GM18507 (cell line): ENCODE measurements around the gene DBN1.

Experiments used
- DNase-seq: peaks from one replicate; pipeline ENCODE4 v3.0.0; 2011; ENCODE audit warnings: low read depth; ENCODE audit not compliant: insufficient read length; ENCODE audit errors: extremely low spot score
- FAIRE-seq: peaks from 2 replicates; lab custom pipeline; 2011; peaks lifted over from hg19 to GRCh38; lab: Jason Lieb, UNC

DBN1 gene

DNA sequence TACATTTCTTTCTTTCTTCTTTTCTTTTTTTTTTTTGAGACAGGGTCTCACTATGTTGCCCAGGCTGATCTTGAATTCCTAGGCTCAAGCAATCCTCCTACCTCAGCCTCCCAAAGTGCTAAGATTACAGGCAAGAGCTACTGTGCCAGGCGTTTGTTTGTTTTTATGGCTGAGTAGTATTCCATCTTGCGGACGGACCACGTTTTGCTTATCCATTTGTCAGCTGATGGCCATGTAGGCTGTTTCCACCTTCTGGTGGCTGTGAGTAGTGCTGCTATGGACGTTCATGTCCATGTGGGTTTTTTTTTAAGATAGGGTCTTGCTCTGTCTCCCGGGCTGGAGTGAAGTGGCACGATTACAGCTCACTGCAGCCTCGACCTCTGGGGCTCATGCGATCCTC lies 33.7 kb upstream of the DBN1 start:
- DNase-seq, result no peak
- FAIRE-seq, result peak; percentile 39

DNA sequence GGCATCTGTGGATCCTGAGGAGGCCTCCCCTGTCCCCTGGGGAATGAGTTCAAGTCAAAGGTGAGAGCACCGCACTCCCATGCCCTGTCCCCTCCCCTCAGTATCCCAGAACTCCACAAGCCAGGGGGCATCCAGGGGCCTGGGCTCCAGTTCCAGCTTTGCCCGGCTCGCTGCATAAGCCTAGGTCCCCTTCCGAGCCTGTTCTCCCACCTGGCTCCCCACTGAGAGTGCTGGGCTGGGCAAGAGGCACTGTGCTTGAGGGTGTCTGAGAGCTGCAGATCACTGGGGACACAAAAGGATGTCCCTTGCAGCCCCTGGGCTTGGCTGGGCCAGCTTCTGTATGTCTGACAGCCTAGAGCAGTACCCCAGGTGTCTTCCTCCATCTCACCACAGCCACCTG lies 31.6 kb upstream of the DBN1 start:
- FAIRE-seq (no peak), DNase-seq (no peak)

DNA sequence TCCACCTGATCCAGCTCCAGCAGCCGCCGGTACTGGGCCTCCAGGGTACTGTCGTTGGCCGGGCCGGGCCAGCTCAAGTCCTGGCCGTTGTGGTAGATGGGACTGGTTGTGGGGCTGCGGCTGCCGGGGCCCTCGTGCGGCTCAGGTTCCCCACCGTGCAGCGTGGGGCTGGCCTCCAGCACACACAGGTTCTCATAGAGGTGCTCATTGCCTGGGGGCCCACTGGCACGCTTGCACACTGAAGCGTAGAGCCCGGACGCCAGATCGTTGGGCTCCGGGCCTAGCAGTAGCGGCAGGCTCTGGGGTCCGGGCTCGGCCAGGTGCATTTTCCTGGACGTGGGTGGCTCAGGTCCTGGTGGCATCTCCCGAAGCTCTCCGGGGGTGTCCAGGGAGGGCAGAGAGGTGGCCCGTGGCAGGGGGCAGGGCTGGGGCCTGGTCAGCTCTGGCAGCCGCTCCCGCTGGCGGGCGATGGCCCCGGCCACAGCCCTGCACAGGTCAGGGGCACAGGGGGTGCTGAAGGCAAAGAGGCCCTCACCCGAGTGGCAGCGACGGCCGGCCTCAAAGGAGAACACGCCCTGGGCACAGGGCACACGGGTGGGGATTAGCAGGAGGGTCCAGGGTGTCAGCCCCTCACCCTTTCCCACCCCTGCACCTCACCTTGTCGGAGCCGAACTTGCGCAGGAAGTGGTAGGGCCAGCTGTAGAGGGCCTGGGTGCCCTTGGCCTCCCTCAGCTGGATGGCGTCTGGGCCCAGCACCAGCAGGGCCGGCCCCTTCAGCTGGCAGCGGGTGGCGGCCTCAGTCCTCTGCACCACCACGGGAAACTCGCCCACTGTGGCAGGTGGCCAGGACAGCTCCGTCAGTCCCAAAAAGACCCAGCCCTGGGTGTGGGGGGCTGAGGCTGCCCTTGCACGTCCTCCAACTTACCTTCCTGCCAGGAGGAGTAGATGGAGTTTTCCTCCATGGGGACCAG lies 30.9 kb upstream of the DBN1 start:
- DNase-seq (no peak), FAIRE-seq (no peak)

DNA sequence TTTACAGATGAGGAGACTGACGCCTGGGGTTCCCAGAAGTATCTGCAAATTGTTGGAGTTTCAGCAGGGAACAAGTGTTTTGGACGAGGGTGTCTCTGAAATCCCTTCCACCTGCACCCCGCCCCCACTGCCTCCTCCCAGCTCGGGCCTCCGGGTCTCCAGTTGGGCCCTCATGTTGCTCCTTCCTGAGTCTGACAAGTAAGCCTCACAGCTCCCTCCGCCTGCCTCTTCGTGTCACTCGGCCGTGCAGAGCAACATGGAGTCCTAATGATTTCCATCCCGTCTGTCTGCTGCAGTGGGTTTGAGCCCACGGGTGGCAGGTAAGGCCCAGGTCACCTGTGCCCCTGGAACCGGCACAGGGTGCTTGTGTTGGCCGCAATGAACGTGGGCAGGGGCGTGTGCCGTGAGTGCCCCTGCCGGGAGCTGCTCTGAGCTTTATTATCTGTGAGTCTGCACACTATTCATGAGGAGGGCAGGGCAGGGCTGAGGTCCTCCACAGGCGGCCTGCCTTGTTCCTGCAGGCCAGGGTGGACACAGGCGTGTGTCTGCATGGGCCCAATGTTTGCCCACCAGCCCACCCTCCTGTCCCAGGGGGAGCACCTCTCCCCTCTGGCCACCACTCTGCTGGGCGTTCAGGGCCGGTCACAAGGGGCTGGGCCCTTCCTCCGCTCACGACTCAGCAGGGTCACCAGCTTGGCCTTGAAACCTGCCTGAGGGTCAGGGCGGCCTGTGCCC lies 30.1 kb upstream of the DBN1 start:
- FAIRE-seq (no peak), DNase-seq (no peak)

DNA sequence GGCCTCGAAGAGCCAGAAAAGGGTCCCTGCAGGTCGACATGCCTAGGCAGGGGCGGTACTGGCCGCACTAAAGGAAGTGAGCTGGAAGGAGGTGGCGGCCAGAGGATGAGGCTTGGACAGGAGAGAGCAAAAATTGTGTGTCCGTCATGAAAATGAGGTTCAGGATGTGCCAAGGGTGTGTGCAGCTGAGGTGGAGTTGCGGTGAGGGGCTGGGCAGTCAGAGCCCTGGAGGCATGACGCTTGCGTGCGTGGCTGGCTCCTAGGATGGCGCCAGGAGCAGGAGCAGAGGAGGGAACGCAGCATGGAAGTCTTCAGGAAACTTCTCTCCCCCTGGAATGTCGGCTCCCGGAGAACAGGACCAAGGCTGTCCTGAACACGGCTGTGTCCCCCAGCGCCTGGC lies 29.5 kb upstream of the DBN1 start:
- FAIRE-seq (no peak), DNase-seq (no peak)

DNA sequence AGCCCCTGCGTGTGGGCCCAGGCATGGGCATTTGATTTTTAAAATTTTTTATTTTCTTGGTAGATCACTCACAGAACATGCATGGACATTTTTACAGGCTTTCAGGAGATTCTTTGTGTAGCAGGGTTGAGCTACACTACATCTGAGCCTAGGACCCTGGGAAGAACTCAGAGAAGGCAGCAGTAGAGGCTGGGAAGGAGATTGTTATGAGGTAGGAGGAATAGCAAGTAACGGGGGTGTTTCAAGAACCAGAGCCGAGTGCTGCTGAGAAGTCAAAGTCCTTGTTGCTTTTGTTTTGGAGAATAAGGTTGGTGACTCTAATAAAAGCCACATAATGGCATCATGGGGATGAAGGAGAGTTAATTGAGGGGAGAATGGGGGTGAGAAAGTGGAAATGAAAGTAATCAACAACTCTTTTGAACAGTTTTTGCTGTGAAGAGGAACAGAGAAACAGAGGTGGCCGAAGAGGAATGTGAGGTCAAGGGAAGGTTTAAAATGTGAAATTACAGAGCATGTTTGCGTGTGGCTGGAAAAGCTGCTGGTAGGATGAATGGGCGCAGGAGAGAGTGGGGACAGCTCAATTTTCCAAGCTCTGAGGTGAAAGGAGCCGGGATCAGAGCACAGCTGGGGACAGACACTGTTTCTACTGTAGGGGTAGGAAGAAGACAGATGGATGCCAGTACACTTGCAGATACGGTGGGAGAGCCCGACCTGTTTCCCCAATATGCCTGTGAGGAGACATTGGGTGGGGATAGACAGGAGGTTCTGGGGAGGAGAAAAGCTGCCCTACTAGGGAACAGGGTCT lies 28.6 kb upstream of the DBN1 start:
- FAIRE-seq (peak; percentile 88), DNase-seq (no peak)

DNA sequence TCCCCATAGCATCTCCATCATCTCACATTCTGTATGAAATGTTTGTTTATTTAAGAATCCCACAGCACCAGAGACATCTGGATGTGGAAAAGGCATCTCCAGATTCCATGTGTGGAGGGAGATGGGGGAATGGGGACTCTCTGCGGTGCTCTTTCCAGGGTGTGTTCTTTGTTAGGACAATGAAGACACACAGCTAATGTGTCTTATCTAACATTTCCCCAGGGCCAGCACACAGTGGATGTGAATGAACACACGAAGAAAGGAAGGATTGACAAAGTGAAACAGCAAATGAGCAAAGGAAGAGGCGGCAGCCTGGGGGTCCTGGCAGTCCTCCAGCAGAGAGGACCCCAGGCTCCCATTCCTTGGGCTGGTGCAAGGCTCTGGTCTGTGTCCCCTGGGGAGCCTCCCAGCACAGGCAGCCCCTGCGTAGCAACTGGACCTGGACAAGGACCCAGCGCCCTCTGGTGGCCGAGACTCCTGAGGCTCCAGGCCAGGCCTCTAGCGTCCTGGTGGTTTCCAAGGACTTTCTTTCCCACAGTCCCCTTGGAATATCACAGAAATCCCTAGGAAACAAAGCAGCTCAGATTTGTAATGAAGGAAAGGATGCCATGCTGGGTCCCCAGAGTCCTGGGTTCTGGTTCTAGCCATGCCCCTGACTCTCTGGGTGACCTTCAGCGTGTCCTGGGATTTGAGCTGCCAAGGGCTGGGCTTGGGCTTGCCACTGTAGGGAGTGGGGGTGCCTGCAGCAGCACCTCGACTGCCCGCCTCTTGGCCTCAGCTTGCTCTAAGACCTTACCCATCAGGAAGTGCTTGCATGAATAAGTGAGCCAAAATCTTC lies 27.5 kb upstream of the DBN1 start:
- DNase-seq (no peak), FAIRE-seq (peak; percentile 78)

- no peak for DNase-seq
- no peak for FAIRE-seq
Observed at GRCh38 chr5:177499842-177500241, 26.4 kb upstream of the DBN1 start.

DNA sequence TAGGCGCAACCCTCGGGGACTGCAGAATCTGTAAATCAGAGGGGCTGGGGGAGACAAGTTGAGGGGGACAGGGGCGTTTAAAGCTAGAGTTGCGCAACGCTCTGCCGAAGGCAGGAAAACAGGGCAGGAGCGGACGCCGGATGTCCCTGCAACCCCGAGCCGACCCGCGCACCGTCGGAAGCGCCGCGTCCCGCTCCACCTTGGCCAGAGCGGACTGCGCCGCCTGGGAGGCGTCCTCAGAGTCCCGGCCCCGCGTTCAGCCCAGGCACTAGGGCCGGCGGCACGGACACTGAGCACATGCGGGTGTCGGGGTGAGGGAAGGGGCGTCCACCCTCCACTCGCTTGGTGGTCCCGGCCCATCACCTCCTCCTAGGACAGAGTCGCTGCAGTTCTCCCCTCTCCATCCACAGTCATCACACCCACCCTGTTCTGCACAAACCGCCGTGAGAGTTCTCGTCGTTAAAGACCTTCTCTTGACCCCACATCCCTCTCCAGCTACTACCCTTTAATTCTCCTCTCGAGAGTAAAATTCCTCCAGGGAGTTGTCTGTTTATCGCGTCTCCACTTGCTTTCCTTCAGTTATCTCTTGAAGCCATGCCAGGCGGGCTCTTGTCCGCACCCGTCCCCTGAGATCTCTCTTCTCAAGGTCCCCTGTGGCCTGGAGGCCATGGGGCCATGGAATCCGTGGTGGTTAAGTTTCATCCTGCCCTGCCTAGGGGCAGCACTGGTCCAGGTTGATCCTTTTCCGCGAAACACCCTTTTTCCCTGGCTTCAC lies 24.8 kb upstream of the DBN1 start:
- FAIRE-seq (no peak), DNase-seq (no peak)

- DNase-seq (peak; percentile 95), FAIRE-seq (peak; percentile 95)
Observed at GRCh38 chr5:177497292-177498012, 24.0 kb upstream of the DBN1 start, which contains the start of gene PDLIM7. Gene PDLIM7 (minus strand): TSS chr5:177497604. CDS start chr5:177496512, 1,092 bp downstream.

GRCh38 chr5:177496727-177497291 lies 23.4 kb upstream of the DBN1 start:
- DNase-seq (no peak), FAIRE-seq (no peak)

- DNase-seq (no peak), FAIRE-seq (no peak)
Observed at GRCh38 chr5:177496070-177496726, 22.8 kb upstream of the DBN1 start.

DNA sequence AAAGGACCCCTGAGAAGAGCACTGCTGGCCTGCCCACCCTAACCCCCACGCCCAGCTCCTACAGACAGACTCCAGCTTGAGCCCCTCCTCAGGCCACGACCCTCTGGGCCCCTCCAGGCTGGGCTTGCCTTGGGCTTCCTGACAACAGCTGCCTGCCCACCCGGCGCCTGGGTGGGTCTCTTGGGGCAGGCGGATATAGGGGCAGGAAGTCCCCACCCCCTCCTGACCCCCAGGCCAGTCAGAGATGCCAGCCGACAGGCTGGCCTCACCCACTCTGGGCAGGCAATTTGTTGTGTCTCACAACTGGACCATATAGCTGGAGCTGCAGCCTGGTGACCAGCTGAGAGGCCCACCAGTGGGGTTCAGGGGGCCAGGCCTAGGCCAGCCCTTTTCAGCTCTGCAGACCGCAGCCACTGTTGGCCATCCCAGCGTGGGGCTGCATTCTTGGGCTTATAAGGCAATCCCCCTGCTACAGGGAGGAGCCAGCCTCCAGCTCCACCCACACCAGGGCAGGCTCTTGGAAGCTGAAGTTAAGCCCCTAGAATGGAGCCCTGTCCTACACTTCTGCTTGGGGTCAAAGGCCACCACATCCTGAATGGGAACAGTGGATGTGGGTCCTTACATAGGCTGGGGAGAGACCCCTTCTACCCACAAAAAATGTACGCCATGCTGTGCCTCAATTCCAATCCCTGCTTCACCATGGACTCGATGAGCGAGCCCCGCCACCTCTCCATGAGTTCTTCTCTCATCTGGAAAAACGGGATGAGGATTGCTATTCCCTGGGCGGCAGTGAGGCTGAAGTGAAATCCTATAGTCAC lies 22.0 kb upstream of the DBN1 start:
- DNase-seq (no peak), FAIRE-seq (no peak)

DNA sequence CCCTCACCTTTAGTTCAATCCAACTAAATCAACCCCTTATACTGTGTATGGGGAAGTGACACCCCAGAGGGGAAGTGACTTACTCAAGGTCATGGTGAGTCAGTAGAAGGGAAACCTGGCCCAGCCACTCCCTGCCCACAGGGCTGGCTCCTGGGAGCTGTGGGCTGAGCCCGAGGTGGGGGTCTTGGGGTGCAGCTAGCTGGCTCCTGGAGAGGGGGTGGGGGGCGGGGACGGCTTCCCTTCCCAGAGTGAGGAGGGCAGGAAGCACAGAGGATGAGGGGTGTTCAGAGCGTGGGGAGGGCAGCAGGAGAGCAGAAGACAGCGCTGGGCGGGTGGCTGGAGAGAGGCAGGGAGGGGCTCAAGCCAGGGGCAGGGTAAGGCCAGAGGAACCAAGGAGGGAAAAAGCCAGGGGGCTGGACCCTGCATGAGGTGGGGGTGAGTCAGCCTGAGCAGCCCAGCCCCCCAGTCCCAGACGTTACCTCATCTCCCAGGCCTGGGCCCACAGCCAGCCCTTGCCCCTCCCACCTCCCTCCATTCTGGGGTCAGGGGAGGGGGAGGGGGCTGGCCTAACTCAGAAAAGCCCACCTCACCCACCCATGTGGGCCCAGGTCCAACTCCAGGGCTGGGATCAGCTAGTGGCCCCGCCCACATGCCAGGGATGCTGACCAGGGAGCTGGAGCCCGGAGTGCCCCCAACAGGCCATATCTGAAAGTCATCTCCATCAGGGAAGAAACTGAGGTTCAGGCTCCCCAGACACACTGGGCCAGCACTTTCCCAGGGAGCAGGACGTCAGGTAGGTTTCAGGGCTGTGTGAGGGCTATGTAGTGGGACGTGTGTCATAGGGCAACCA lies 21.1 kb upstream of the DBN1 start:
- DNase-seq (no peak), FAIRE-seq (peak; percentile 38)

GRCh38 chr5:177493795-177494345 lies 20.4 kb upstream of the DBN1 start:
- FAIRE-seq (no peak), DNase-seq (no peak)
